Activated CD4-positive, CD25-positive, alpha-beta regulatory T cell treated with anti-CD3 and anti-CD28 coated beads, Interleukin-2, amount 50 U/mL, for 24 hours (primary cell): ENCODE data around the gene SPATA22.
"Not testable (repeated sequence)": the region's sequence is repeated elsewhere in the genome, so short reads cannot be mapped to it uniquely, and the experiment has no call there.

ENCODE experiments used
- ATAC-seq, 2 donors: fragments of 150-1000 bp; cut with Tn5 transposase; one replicate each; pipeline ENCODE4 v1.10.0; 2021; ENCODE audit warnings: mild to moderate bottlenecking in 1 of 2, moderate library complexity in 1 of 2

Gene SPATA22

GRCh38 chr17:3472137-3472536 is 518 bp upstream of the SPATA22 start:
- no peak for ATAC-seq

- no peak for ATAC-seq
Measured at GRCh38 chr17:3469529-3469928, 2.1 kb downstream of the SPATA22 start.

GRCh38 chr17:3466355-3466754 is 5.3 kb downstream of the SPATA22 start:
- ATAC-seq = not testable (repeated sequence)

GRCh38 chr17:3448059-3448665 is 23.5 kb downstream of the SPATA22 start:
- no peak for ATAC-seq

- ATAC-seq = no peak
Measured at GRCh38 chr17:3447625-3448024, 24.0 kb downstream of the SPATA22 start.

- ATAC-seq = no peak
Measured at GRCh38 chr17:3440451-3440850, 31.2 kb downstream of the SPATA22 start.

GRCh38 chr17:3438368-3438767 is 33.3 kb downstream of the SPATA22 start:
- ATAC-seq = no peak

GRCh38 chr17:3433741-3434140 is 37.9 kb downstream of the SPATA22 start, which contains the start of gene OR1E2:
TSS of gene OR1E2 (minus strand) at chr17:3433841. CDS start at chr17:3433841, 0 bp downstream.
- ATAC-seq = no peak

GRCh38 chr17:3433215-3433614 is 38.4 kb downstream of the SPATA22 start:
- not testable (repeated sequence) for ATAC-seq

- ATAC-seq = no peak
Measured at GRCh38 chr17:3418222-3418621, 53.4 kb downstream of the SPATA22 start.

- ATAC-seq = no peak
Measured at GRCh38 chr17:3415610-3416009, 56.0 kb downstream of the SPATA22 start.

GRCh38 chr17:3412216-3412615 is 59.4 kb downstream of the SPATA22 start:
- ATAC-seq = not testable (repeated sequence)

- no peak for ATAC-seq
Measured at GRCh38 chr17:3411070-3411469, 60.5 kb downstream of the SPATA22 start, which contains the start of gene OR3A3. TSS of gene OR3A3 (plus strand) at chr17:3411370.

GRCh38 chr17:3403856-3404255 is 67.8 kb downstream of the SPATA22 start:
- not testable (repeated sequence) for ATAC-seq

- ATAC-seq = no peak
Measured at GRCh38 chr17:3401786-3402185, 69.8 kb downstream of the SPATA22 start.

- no peak for ATAC-seq
Measured at GRCh38 chr17:3400055-3400454, 71.6 kb downstream of the SPATA22 start.

GRCh38 chr17:3398310-3398709 is 73.3 kb downstream of the SPATA22 start, which contains the start of gene OR1E1:
TSS of gene OR1E1 (minus strand) at chr17:3398410. CDS start at chr17:3398410, 0 bp downstream.
- ATAC-seq = no peak

GRCh38 chr17:3397801-3398200 is 73.8 kb downstream of the SPATA22 start:
- ATAC-seq = not testable (repeated sequence)
